Measurements from ENCODE around the gene FAM216A.
"Not testable (repeated sequence)": the region's sequence is repeated elsewhere in the genome, so short reads cannot be mapped to it uniquely, and the experiment has no call there.

- TF ChIP-seq POLR2A (IDR thresholded peaks at IDR 0.05; ENCODE audit: borderline replicate concordance, extremely low read depth, insufficient read depth, insufficient read length); EZH2phosphoT487 (IDR thresholded peaks at IDR 0.05; ENCODE audit: borderline replicate concordance); EZH2 (IDR thresholded peaks at IDR 0.05); ELF1 (IDR thresholded peaks at IDR 0.05; ENCODE audit: borderline replicate concordance, low read depth); YY1 (IDR thresholded peaks at IDR 0.05; ENCODE audit: extremely low read depth, insufficient replicate concordance, low read depth, low read length); POLR2AphosphoS5 (IDR thresholded peaks at IDR 0.05; ENCODE audit: low read depth, low read length): not testable (repeated sequence)
- TF ChIP-seq, protein P1, sequence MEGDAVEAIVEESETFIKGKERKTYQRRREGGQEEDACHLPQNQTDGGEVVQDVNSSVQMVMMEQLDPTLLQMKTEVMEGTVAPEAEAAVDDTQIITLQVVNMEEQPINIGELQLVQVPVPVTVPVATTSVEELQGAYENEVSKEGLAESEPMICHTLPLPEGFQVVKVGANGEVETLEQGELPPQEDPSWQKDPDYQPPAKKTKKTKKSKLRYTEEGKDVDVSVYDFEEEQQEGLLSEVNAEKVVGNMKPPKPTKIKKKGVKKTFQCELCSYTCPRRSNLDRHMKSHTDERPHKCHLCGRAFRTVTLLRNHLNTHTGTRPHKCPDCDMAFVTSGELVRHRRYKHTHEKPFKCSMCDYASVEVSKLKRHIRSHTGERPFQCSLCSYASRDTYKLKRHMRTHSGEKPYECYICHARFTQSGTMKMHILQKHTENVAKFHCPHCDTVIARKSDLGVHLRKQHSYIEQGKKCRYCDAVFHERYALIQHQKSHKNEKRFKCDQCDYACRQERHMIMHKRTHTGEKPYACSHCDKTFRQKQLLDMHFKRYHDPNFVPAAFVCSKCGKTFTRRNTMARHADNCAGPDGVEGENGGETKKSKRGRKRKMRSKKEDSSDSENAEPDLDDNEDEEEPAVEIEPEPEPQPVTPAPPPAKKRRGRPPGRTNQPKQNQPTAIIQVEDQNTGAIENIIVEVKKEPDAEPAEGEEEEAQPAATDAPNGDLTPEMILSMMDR (IDR thresholded peaks at IDR 0.05 in 2 of 3, conservative IDR thresholded peaks at IDR 0.05 in 1 of 3; ENCODE audit: borderline replicate concordance in 1 of 3, insufficient read depth in 1 of 3, low read depth in 2 of 3, low read length in 2 of 3) = not testable (repeated sequence)
- TF ChIP-seq, protein P2, sequence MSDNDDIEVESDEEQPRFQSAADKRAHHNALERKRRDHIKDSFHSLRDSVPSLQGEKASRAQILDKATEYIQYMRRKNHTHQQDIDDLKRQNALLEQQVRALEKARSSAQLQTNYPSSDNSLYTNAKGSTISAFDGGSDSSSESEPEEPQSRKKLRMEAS (IDR thresholded peaks at IDR 0.05) = not testable (repeated sequence)
Measured at GRCh38 chr12:110429676-110430075, 39.0 kb upstream of the FAM216A start.
